BLaER1 treated with 17β-estradiol and CSF1 and Interleukin-3, amounts not matched to agents 10 nM and 100 nM (cell line): Measurements from ENCODE around the gene ZNF862.

Experiments used
- H3K27ac ChIP-seq, 11 experiments: shearing (Covaris generic); formaldehyde crosslinking; 2 replicates each; pipeline ENCODE4 v1.8.1; 2022
- H3K27me3 ChIP-seq, 11 experiments: shearing (Covaris generic); formaldehyde crosslinking; 2 replicates each; pipeline ENCODE4 v1.8.1; 2022
- H3K36me3 ChIP-seq, 11 experiments: shearing (Covaris generic); formaldehyde crosslinking; 2 replicates each; pipeline ENCODE4 v1.8.1; 2022
- H3K4me1 ChIP-seq, 10 experiments: shearing (Covaris generic); formaldehyde crosslinking; 2 replicates each; pipeline ENCODE4 v1.8.1; 2022
- H3K4me2 ChIP-seq, 11 experiments: shearing (Covaris generic); formaldehyde crosslinking; 2 replicates each; pipeline ENCODE4 v1.8.1; 2022
- H3K4me3 ChIP-seq, 10 experiments: shearing (Covaris generic); formaldehyde crosslinking; 2 replicates each; pipeline ENCODE4 v1.8.1; 2022
- H3K9ac ChIP-seq, 11 experiments: shearing (Covaris generic); formaldehyde crosslinking; 2 replicates each; pipeline ENCODE4 v1.8.1; 2022
- H3K9me3 ChIP-seq, 11 experiments: shearing (Covaris generic); formaldehyde crosslinking; replicated peaks in 1 of 11; 2 replicates each; pipeline ENCODE4 v1.8.1; 2022
- H4K20me1 ChIP-seq, 11 experiments: shearing (Covaris generic); formaldehyde crosslinking; 2 replicates each; pipeline ENCODE4 v1.8.1; 2022
- Cebpa-rat ChIP-seq, 11 experiments: shearing (Covaris generic); IDR thresholded peaks; 2 replicates each; pipeline ENCODE4 v1.8.1; 2022

ZNF862 gene

GRCh38 chr7:149804106-149804505, 34.1 kb upstream of the ZNF862 start:
- Histone ChIP-seq H3K27ac (no peak overlapping the region), H3K4me2 (no peak overlapping the region), H3K27me3 (no peaks in the 10 kb centered on the region), H3K4me1 (peaks cover 0 to 26% (median 15%) of the 10 kb centered on the region in 10 experiments; a peak in 15 of 20 replicates), H3K36me3 (no peaks in the 10 kb centered on the region), H3K4me3 (no peak overlapping the region), H3K9me3 (no peaks in the 10 kb centered on the region), H4K20me1 (peaks cover 0 to 14% (median 0%) of the 10 kb centered on the region in 11 experiments; a peak in 1 of 22 replicates), H3K9ac (no peak overlapping the region)
- no peak for TF ChIP-seq Cebpa-rat (IDR thresholded peaks at IDR 0.05)

- H3K27me3 ChIP-seq, result no peaks in the 10 kb centered on the region
- peaks cover 0 to 23% (median 15%) of the 10 kb centered on the region in 10 experiments; a peak in 15 of 20 replicates for H3K4me1 ChIP-seq
Observed at GRCh38 chr7:149806726-149807125, 31.4 kb upstream of the ZNF862 start.

GRCh38 chr7:149808311-149808710, 29.9 kb upstream of the ZNF862 start:
- Histone ChIP-seq H3K9me3 (no peaks in the 10 kb centered on the region), H3K4me3 (no peak overlapping the region), H4K20me1 (peaks cover 0 to 14% (median 0%) of the 10 kb centered on the region in 11 experiments; a peak in 1 of 22 replicates), H3K9ac (no peak overlapping the region), H3K27ac (no peak overlapping the region), H3K36me3 (no peaks in the 10 kb centered on the region), H3K4me2 (no peak overlapping the region), H3K27me3 (no peaks in the 10 kb centered on the region), H3K4me1 (peaks cover 0 to 31% (median 18%) of the 10 kb centered on the region in 10 experiments; a peak in 15 of 20 replicates)
- no peak for TF ChIP-seq Cebpa-rat (IDR thresholded peaks at IDR 0.05)

More at GRCh38 chr7:149806726-149807125, 31.4 kb upstream of the ZNF862 start:
- TF ChIP-seq Cebpa-rat (IDR thresholded peaks at IDR 0.05), result no peak
- Histone ChIP-seq H3K4me3 (no peak overlapping the region), H3K4me2 (peak overlapping the region in 8 of 11 experiments; percentile 15 to 67 (median 51); a peak in 14 of 22 replicates), H3K36me3 (no peaks in the 10 kb centered on the region), H3K9me3 (no peaks in the 10 kb centered on the region), H3K9ac (peak overlapping the region in 3 of 11 experiments; percentile 14 to 37 (median 27); a peak in 4 of 22 replicates), H4K20me1 (peaks cover 0 to 14% (median 0%) of the 10 kb centered on the region in 11 experiments; a peak in 1 of 22 replicates), H3K27ac (no peak overlapping the region)

- Histone ChIP-seq H3K4me1 (peaks cover 0 to 40% (median 25%) of the 10 kb centered on the region in 10 experiments; a peak in 15 of 20 replicates), H3K36me3 (no peaks in the 10 kb centered on the region), H3K9ac (no peak overlapping the region), H3K27ac (no peak overlapping the region), H3K9me3 (no peaks in the 10 kb centered on the region), H3K4me2 (no peak overlapping the region), H3K27me3 (no peaks in the 10 kb centered on the region), H4K20me1 (peaks cover 0 to 15% (median 0%) of the 10 kb centered on the region in 11 experiments; a peak in 1 of 22 replicates), H3K4me3 (no peak overlapping the region)
- no peak for TF ChIP-seq Cebpa-rat (IDR thresholded peaks at IDR 0.05)
Observed at GRCh38 chr7:149809215-149809614, 29.0 kb upstream of the ZNF862 start.

- Histone ChIP-seq H3K4me1 (peaks cover 4 to 54% (median 40%) of the 10 kb centered on the region in 10 experiments; a peak in 19 of 20 replicates), H3K9me3 (no peaks in the 10 kb centered on the region), H4K20me1 (peaks cover 0 to 17% (median 0%) of the 10 kb centered on the region in 11 experiments; a peak in 1 of 22 replicates), H3K27ac (no peak overlapping the region), H3K4me2 (no peak overlapping the region), H3K9ac (no peak overlapping the region), H3K4me3 (no peak overlapping the region), H3K36me3 (no peaks in the 10 kb centered on the region), H3K27me3 (no peaks in the 10 kb centered on the region)
- no peak for TF ChIP-seq Cebpa-rat (IDR thresholded peaks at IDR 0.05)
Observed at GRCh38 chr7:149811221-149811620, 27.0 kb upstream of the ZNF862 start.

- no peak overlapping the region for H3K9ac ChIP-seq
Observed at GRCh38 chr7:149811831-149812490, 26.2 kb upstream of the ZNF862 start.

GRCh38 chr7:149813254-149814035, 24.7 kb upstream of the ZNF862 start:
- Histone ChIP-seq H3K4me2 (peak overlapping the region in 5 of 11 experiments; percentile 11 to 69 (median 24); a peak in 4 of 22 replicates), H3K27ac (no peak overlapping the region), H3K4me1 (peaks cover 4 to 58% (median 51%) of the 10 kb centered on the region in 10 experiments; a peak in 19 of 20 replicates), H3K9me3 (no peaks in the 10 kb centered on the region), H3K9ac (0 out of 22 replicates have a peak overlapping the region, but pooled peaks of 1 of the 11 experiments have one; percentile 18), H3K36me3 (no peaks in the 10 kb centered on the region), H4K20me1 (peaks cover 0 to 11% (median 0%) of the 10 kb centered on the region in 11 experiments; a peak in 2 of 22 replicates), H3K4me3 (no peak overlapping the region), H3K27me3 (peaks cover 0 to 5% (median 0%) of the 10 kb centered on the region in 11 experiments; a peak in 1 of 22 replicates)
- no peak for TF ChIP-seq Cebpa-rat (IDR thresholded peaks at IDR 0.05)

More at GRCh38 chr7:149811831-149812490, 26.2 kb upstream of the ZNF862 start:
- Histone ChIP-seq H3K9me3 (no peaks in the 10 kb centered on the region), H3K4me3 (no peak overlapping the region), H3K27me3 (no peaks in the 10 kb centered on the region), H3K27ac (no peak overlapping the region), H3K4me1 (peaks cover 4 to 53% (median 38%) of the 10 kb centered on the region in 10 experiments; a peak in 19 of 20 replicates), H4K20me1 (peaks cover 0 to 11% (median 0%) of the 10 kb centered on the region in 11 experiments; a peak in 2 of 22 replicates), H3K36me3 (no peaks in the 10 kb centered on the region), H3K4me2 (no peak overlapping the region)
- no peak for TF ChIP-seq Cebpa-rat (IDR thresholded peaks at IDR 0.05)

GRCh38 chr7:149814494-149814893, 23.7 kb upstream of the ZNF862 start:
- Histone ChIP-seq H3K36me3 (no peaks in the 10 kb centered on the region), H3K4me3 (no peak overlapping the region), H3K4me2 (peak overlapping the region in 9 of 11 experiments; percentile 66 to 80 (median 77); a peak in 15 of 22 replicates), H3K27me3 (peaks cover 0 to 5% (median 0%) of the 10 kb centered on the region in 11 experiments; a peak in 1 of 22 replicates), H3K4me1 (peaks cover 4 to 68% (median 61%) of the 10 kb centered on the region in 10 experiments; a peak in 19 of 20 replicates), H3K9me3 (no peaks in the 10 kb centered on the region), H3K27ac (no peak overlapping the region), H4K20me1 (peaks cover 0 to 15% (median 0%) of the 10 kb centered on the region in 11 experiments; a peak in 2 of 22 replicates), H3K9ac (no peak overlapping the region)
- TF ChIP-seq Cebpa-rat (IDR thresholded peaks at IDR 0.05), result no peak
